ENCODE measurements around the gene PPP1R3G. TPM values are rescaled to one million over a fixed set of nuclear protein-coding genes. Genes with fewer than 3 reads are reported as not detected.
A peak's percentile ranks its signal among the peaks of the same experiment; 100 is the strongest.

Gene PPP1R3G
- total RNA-seq, 2 donors from 2014 or later: not detected

DNA sequence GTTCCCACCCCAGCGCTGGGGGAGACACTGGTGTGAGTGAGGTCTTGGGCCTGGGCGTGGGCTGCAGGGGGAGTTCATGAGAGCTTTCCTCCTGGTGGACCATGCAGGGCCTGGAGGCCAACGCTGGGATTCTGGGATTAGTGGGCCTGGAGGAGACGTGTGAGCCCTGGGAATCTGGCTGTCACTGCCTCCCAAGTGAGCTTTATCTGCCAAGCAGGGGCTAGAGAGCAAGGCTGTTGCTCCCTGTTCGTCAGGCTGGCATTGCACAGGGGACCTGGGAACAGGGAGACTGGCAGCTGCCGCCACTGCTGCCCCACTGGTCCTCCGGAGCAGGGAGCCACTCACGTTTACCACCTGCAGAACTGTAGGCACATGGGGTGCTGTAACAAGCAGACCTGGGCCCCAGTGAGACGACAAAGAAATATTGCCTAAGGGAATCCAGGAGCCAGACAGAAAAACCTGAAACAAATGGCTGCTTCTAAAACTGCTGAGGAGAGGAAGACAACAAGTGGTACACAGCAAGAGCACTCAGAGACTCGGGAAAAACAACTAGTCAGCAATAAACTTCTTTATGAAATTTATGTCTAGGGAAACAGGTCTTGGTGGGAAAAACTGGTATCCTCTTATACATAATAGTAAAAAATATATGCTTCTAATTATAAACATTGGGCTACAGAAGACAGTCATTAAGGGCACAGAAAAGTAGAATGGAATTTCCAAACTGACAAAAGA, 45.2 kb downstream of the PPP1R3G start:
- Histone ChIP-seq H3K4me1 (ENCODE audit: control insufficient read depth, insufficient read depth, low read length) (peaks cover 6% of the 10 kb centered on the region), H3K9me3 (ENCODE audit: control insufficient read depth, low read length) (no peaks in the 10 kb centered on the region), H3K27ac (ENCODE audit: low read depth, low read length) (no peak overlapping the region), H3K9ac (ENCODE audit: extremely low read depth, low read length, poor library complexity, severe bottlenecking) (no peak overlapping the region), H3K36me3 (ENCODE audit: control insufficient read depth, insufficient read depth, low read length) (no peaks in the 10 kb centered on the region), H3K4me3 (ENCODE audit: low read length) (no peak overlapping the region), H3K27me3 (ENCODE audit: control insufficient read depth, insufficient read depth, low read length, poor library complexity, severe bottlenecking) (no peaks in the 10 kb centered on the region)
- no peaks in the 10 kb centered on the region for H3K9me3 Mint-ChIP-seq
- no peak overlapping the region for H3K4me3 Mint-ChIP-seq
- DNase-seq: no peak
- 82 to 92% methylated on average over 6 to 10 of the region's 10 CpGs for WGBS, 2 experiments (ENCODE audit: insufficient coverage in 1 of 2, insufficient read length in 1 of 2)
- H3K27me3 Mint-ChIP-seq (ENCODE audit: insufficient read depth): no peaks in the 10 kb centered on the region
- H3K27ac Mint-ChIP-seq: no peak overlapping the region
- TF ChIP-seq CTCF (conservative IDR thresholded peaks at IDR 0.05): no peak
- H3K36me3 Mint-ChIP-seq (ENCODE audit: low read depth): no peaks in the 10 kb centered on the region
- H3K4me1 Mint-ChIP-seq: peaks cover 23% of the 10 kb centered on the region

DNA sequence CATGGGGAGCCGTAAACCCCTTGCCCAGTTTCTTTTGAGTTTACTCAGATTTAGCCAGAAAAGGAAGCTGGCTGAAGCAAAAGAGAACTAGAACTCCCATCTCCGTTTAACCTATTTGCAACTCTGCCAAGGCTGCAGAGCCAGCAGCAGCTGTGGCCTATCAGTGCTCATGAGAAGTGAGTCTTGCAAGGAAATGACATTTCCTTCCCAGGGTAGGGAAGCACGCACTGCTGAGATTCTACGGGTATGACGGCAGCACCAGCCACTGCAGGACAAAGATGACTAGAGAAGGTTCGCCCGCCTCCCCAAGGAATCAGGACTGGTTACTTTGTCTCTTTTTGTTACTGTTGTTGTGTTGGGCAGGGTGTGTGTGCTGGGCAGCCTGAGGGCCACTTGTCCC, 47.6 kb downstream of the PPP1R3G start:
- TF ChIP-seq CTCF (conservative IDR thresholded peaks at IDR 0.05): no peak
- 55 to 58% methylated on average over 6 to 7 of the region's 7 CpGs for WGBS, 2 experiments (ENCODE audit: insufficient coverage in 1 of 2, insufficient read length in 1 of 2)
- no peaks in the 10 kb centered on the region for H3K4me1 ChIP-seq (ENCODE audit: control insufficient read depth, insufficient read depth, low read length)
- H3K9ac ChIP-seq (ENCODE audit: extremely low read depth, low read length, poor library complexity, severe bottlenecking): no peak overlapping the region
- no peaks in the 10 kb centered on the region for H3K27me3 ChIP-seq (ENCODE audit: control insufficient read depth, insufficient read depth, low read length, poor library complexity, severe bottlenecking)
- H3K4me3 Mint-ChIP-seq: no peak overlapping the region
- H3K9me3 ChIP-seq (ENCODE audit: control insufficient read depth, low read length): no peaks in the 10 kb centered on the region
- H3K4me1 Mint-ChIP-seq: peaks cover 9% of the 10 kb centered on the region
- no peaks in the 10 kb centered on the region for H3K36me3 ChIP-seq (ENCODE audit: control insufficient read depth, insufficient read depth, low read length)
- no peaks in the 10 kb centered on the region for H3K27me3 Mint-ChIP-seq (ENCODE audit: insufficient read depth)
- H3K27ac Mint-ChIP-seq: peak overlapping the region; percentile 10
- H3K27ac ChIP-seq (ENCODE audit: low read depth, low read length): no peak overlapping the region
- H3K36me3 Mint-ChIP-seq (ENCODE audit: low read depth): no peaks in the 10 kb centered on the region
- no peaks in the 10 kb centered on the region for H3K9me3 Mint-ChIP-seq
- no peak overlapping the region for H3K4me3 ChIP-seq (ENCODE audit: low read length)
- DNase-seq: peak; percentile 75

GRCh38 chr6:5133943-5134342, 48.8 kb downstream of the PPP1R3G start:
- Histone ChIP-seq H3K9me3 (ENCODE audit: control insufficient read depth, low read length) (no peaks in the 10 kb centered on the region), H3K4me3 (ENCODE audit: low read length) (no peak overlapping the region), H3K36me3 (ENCODE audit: control insufficient read depth, insufficient read depth, low read length) (no peaks in the 10 kb centered on the region), H3K9ac (ENCODE audit: extremely low read depth, low read length, poor library complexity, severe bottlenecking) (no peak overlapping the region), H3K4me1 (ENCODE audit: control insufficient read depth, insufficient read depth, low read length) (no peaks in the 10 kb centered on the region), H3K27me3 (ENCODE audit: control insufficient read depth, insufficient read depth, low read length, poor library complexity, severe bottlenecking) (no peaks in the 10 kb centered on the region), H3K27ac (ENCODE audit: low read depth, low read length) (no peak overlapping the region)
- no peak for DNase-seq
- Mint-ChIP-seq H3K9me3 (no peaks in the 10 kb centered on the region), H3K4me1 (peaks cover 10% of the 10 kb centered on the region), H3K27ac (no peak overlapping the region), H3K27me3 (ENCODE audit: insufficient read depth) (no peaks in the 10 kb centered on the region), H3K4me3 (no peak overlapping the region), H3K36me3 (ENCODE audit: low read depth) (no peaks in the 10 kb centered on the region)
- WGBS, 2 experiments (ENCODE audit: insufficient coverage in 1 of 2, insufficient read length in 1 of 2): 93 to 100% methylated on average over 2 of the region's 2 CpGs
- TF ChIP-seq CTCF (conservative IDR thresholded peaks at IDR 0.05): no peak
